AG09309 (cell line): ENCODE measurements around the gene DZIP1L.

Experiments
- DNase-seq: peaks from one replicate; pipeline ENCODE4 v3.0.0-alpha.2; 2010; ENCODE audit warnings: low read depth
- H3K4me3 ChIP-seq: 2 replicates; pipeline ENCODE4 v1.5.1; 2011; ENCODE audit warnings: mild to moderate bottlenecking, low read depth, low read length, moderate library complexity; ENCODE audit not compliant: control insufficient read depth
- TF ChIP-seq, protein P1 (sequence below): IDR thresholded peaks from 2 replicates; pipeline ENCODE4 v1.5.1; 2011; ENCODE audit warnings: mild to moderate bottlenecking, low read depth, low read length, inconsistent platforms; ENCODE audit not compliant: insufficient read depth, control insufficient read depth; ENCODE audit errors: missing control alignments

DZIP1L gene

DNA sequence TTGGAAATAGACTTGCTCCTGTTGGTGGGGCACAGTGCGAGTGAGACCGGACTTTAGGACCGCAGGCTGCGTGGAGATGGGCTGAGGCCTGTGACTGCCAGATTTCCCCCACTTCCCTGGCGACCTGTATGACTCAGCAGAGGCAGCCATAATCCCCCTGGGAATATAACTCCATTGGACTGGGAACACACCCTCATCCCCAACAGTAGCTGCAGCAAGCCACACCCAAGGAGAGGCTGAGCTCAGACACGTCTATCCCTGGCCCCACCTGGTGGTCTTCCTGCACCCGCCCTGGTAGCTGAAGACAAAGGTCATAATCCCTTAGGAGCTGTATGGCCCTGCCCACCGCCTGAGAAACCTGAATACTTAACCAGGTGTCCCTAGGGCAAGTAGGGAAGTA lies 42.6 kb downstream of the DZIP1L start:
- no peak overlapping the region for H3K4me3 ChIP-seq
- TF ChIP-seq, protein P1, sequence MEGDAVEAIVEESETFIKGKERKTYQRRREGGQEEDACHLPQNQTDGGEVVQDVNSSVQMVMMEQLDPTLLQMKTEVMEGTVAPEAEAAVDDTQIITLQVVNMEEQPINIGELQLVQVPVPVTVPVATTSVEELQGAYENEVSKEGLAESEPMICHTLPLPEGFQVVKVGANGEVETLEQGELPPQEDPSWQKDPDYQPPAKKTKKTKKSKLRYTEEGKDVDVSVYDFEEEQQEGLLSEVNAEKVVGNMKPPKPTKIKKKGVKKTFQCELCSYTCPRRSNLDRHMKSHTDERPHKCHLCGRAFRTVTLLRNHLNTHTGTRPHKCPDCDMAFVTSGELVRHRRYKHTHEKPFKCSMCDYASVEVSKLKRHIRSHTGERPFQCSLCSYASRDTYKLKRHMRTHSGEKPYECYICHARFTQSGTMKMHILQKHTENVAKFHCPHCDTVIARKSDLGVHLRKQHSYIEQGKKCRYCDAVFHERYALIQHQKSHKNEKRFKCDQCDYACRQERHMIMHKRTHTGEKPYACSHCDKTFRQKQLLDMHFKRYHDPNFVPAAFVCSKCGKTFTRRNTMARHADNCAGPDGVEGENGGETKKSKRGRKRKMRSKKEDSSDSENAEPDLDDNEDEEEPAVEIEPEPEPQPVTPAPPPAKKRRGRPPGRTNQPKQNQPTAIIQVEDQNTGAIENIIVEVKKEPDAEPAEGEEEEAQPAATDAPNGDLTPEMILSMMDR, result no peak
- no peak for DNase-seq

GRCh38 chr3:138070006-138070405 lies 45.4 kb downstream of the DZIP1L start:
- no peak for DNase-seq
- no peak overlapping the region for H3K4me3 ChIP-seq
- TF ChIP-seq, protein P1, result no peak

DNA sequence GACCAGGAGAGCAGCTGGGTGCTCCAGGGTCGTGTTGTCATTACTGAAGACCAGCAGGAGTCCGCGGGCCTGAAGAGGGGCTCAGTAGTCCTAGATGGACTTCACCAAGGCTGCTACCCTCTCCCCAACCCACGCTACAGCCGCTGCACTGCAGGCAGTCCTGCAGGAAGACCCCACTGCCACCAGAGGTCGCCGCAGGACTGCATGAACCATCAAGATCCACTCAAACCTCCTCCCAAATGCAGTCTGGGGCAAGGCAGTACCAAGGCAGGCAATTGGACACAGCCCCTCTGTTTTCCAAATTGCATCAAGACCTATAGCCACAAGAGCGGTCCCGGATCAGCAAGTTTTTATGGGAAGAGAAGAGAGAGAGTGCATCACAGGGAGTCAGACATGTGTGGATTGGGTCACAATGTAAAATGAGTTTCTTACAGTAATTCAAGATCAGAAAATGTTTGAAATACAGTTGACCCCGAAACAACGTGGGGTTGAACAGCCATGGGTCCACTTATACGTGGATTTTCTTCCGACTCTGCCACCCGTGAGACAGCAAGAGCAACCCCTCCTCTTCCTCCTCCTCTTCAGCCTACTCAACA lies 46.7 kb downstream of the DZIP1L start:
- DNase-seq, result peak; percentile 41

GRCh38 chr3:138068046-138068445 lies 47.4 kb downstream of the DZIP1L start:
- DNase-seq, result no peak
- TF ChIP-seq, protein P1, result no peak
- H3K4me3 ChIP-seq, result no peak overlapping the region

More for the DNA sequence above, 46.7 kb downstream of the DZIP1L start:
- H3K4me3 ChIP-seq, result no peak overlapping the region
- TF ChIP-seq, protein P1, result peak; percentile 100

DNA sequence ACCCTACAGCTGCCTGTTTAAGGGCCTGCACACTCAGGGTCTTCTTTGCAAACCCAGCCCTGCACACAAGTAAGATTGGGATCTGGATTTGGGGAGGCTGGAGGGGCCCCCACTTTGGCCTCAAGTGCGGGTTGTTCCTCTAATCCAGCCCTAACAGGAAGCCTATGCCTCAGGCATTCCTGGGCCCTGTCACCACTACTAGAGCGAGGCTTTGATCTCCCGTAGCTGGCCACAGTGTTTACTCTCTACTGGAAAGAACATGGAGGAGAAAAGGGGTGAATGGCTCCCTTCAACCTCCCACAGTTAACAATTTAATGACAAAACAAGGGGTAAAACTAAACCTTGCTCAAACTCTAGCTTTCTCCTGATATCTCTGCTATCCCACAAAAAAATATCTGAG lies 48.4 kb downstream of the DZIP1L start:
- TF ChIP-seq, protein P1, result no peak
- no peak for DNase-seq
- no peak overlapping the region for H3K4me3 ChIP-seq

- TF ChIP-seq, protein P1, result no peak
- DNase-seq, result no peak
- no peak overlapping the region for H3K4me3 ChIP-seq
Measured at GRCh38 chr3:138066383-138066782, 49.0 kb downstream of the DZIP1L start.

DNA sequence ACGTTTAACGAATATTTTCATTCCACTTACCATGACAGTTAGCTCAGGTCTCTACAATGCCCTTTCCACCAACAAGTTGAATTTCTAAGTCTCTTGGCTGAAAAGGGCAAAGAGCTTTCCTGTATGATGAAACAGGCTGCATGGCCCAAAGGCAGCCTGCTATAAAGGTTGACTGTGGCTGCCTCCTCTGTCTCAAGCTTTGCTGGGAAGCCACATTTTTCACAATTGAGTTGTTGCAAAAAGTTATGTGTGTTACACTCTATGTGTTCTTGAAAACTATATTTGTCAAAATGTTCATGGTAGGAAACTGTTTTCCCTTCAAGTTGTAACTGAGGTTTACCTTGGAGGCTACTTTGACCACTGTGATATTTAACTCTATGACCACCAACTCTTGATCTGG lies 49.5 kb downstream of the DZIP1L start:
- DNase-seq, result no peak
- TF ChIP-seq, protein P1, result no peak
- no peak overlapping the region for H3K4me3 ChIP-seq
